ENCODE measurements around the gene ADSS1.

GRCh38 chr14:104767634-104767918 lies 43.5 kb downstream of the ADSS1 start:
- no peak for TF ChIP-seq CTCF (IDR thresholded peaks at IDR 0.05)
- TF ChIP-seq POLR2A (IDR thresholded peaks at IDR 0.05), result no peak
- TF ChIP-seq POLR2AphosphoS5 (IDR thresholded peaks at IDR 0.05), result no peak
- no peak for TF ChIP-seq EP300 (IDR thresholded peaks at IDR 0.05)

Measured in suprapubic skin (tissue), 4 donors.